Measurements from ENCODE around the gene CRYBA4.

- TF ChIP-seq, protein P1, sequence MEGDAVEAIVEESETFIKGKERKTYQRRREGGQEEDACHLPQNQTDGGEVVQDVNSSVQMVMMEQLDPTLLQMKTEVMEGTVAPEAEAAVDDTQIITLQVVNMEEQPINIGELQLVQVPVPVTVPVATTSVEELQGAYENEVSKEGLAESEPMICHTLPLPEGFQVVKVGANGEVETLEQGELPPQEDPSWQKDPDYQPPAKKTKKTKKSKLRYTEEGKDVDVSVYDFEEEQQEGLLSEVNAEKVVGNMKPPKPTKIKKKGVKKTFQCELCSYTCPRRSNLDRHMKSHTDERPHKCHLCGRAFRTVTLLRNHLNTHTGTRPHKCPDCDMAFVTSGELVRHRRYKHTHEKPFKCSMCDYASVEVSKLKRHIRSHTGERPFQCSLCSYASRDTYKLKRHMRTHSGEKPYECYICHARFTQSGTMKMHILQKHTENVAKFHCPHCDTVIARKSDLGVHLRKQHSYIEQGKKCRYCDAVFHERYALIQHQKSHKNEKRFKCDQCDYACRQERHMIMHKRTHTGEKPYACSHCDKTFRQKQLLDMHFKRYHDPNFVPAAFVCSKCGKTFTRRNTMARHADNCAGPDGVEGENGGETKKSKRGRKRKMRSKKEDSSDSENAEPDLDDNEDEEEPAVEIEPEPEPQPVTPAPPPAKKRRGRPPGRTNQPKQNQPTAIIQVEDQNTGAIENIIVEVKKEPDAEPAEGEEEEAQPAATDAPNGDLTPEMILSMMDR (IDR thresholded peaks at IDR 0.05; ENCODE audit: low read depth, low read length) = no peak
- no peak for TF ChIP-seq EZH2phosphoT487 (IDR thresholded peaks at IDR 0.05; ENCODE audit: low read depth)
These were observed 33.7 kb upstream of the CRYBA4 start for GRCh38 chr22:26587991-26588613.

Measured in OCI-LY3 (cell line).